Endothelial cell of umbilical vein (primary cell): Measurements from ENCODE around the gene DRC7.

Experiments
- POLR2A ChIP-seq: IDR thresholded peaks from 2 replicates; pipeline ENCODE4 v1.6.1; 2012; ENCODE audit warnings: low read depth, mild to moderate bottlenecking, control low read depth, low read length
- TF ChIP-seq, protein P1 (sequence below), 2 donors: IDR thresholded peaks; 1 replicate in 1 of 2; 2 replicates in 1 of 2; pipeline ENCODE4 v1.5.1; 2011; ENCODE audit warnings: low read length in 2 of 2, mild to moderate bottlenecking in 2 of 2, moderate library complexity in 2 of 2, control low read depth in 1 of 2, inconsistent platforms in 1 of 2, low read depth in 1 of 2; ENCODE audit not compliant: insufficient read depth in 1 of 2; ENCODE audit errors: extremely low read depth in 1 of 2

DNA sequence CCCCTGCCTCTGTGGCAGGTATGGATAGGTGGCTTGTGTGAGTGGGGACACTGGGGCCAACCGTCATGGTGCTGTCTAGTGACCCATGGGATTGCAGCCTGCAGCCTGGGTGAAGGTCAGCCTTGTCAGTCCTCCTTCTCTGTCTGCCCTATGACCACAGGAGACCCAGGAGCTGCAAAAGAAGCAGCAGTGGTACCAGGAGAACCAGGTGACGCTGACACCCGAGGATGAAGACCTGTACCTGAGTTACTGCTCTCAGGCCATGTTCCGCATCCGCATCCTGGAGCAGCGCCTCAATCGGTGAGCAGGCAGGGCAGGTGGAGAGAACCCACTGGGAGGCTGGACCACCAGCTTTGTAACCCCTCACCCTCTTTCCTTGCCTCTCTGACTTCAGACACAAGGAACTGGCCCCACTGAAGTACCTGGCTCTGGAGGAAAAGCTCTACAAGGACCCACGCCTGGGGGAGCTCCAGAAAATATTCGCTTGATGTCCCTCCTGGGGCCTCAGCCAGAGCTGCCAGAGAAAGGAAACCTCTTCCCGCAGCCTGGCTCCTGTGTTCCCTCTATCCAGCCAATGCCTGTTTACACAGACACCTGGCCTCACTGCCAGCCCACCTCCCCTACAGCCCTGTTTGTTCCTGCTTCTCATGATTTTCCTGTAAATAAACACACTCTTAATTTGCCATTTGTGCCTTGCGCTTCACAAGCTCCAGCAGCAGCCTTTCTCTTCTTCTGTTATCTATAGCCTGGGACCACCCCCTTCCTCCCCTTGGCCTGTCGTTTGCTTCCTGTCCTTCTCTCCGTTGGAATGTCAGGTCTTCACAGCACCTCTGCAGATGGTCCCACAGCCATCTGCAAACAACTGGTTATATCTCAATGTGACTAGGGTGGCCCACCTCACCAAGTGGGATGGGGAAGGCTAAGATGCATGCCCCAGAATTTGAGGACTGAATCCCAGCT lies 36.4 kb downstream of the DRC7 start:
- TF ChIP-seq, protein P1, sequence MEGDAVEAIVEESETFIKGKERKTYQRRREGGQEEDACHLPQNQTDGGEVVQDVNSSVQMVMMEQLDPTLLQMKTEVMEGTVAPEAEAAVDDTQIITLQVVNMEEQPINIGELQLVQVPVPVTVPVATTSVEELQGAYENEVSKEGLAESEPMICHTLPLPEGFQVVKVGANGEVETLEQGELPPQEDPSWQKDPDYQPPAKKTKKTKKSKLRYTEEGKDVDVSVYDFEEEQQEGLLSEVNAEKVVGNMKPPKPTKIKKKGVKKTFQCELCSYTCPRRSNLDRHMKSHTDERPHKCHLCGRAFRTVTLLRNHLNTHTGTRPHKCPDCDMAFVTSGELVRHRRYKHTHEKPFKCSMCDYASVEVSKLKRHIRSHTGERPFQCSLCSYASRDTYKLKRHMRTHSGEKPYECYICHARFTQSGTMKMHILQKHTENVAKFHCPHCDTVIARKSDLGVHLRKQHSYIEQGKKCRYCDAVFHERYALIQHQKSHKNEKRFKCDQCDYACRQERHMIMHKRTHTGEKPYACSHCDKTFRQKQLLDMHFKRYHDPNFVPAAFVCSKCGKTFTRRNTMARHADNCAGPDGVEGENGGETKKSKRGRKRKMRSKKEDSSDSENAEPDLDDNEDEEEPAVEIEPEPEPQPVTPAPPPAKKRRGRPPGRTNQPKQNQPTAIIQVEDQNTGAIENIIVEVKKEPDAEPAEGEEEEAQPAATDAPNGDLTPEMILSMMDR (IDR thresholded peaks at IDR 0.05; ENCODE audit: extremely low read depth in 1 of 2, insufficient read depth in 1 of 2, low read depth in 1 of 2, low read length in 2 of 2), result no peak
- no peak for TF ChIP-seq POLR2A
